B cell (primary cell): ENCODE measurements around the gene SLC2A9. TPM values are rescaled to one million over a fixed set of nuclear protein-coding genes. Genes with fewer than 3 reads are reported as not detected.

Source experiments
- ATAC-seq: fragments of 200-7000 bp; cut with Tn5 transposase; one replicate; pipeline ENCODE4 v1.10.0; 2021; ENCODE audit warnings: low read depth, mild to moderate bottlenecking, moderate number of reproducible peaks, moderate library complexity
- CTCF ChIA-PET: fragments of 350-600 bp; sonication (Branson Sonifier 250); formaldehyde crosslinking; loops from one replicate; lab custom pipeline; 2021; ENCODE audit warnings: antibody characterized with exemption, inconsistent platforms; lab: Charles Lee
- POLR2A ChIA-PET: fragments of 350-600 bp; sonication (Branson Sonifier 250); formaldehyde crosslinking; loops from one replicate; lab custom pipeline; 2021; ENCODE audit warnings: antibody characterized with exemption; lab: Charles Lee
- DNase-seq: peaks from one replicate; pipeline ENCODE4 v3.0.0; 2013
- H2AFZ ChIP-seq: 2 replicates; pipeline ENCODE4 v1.6.1; 2012; ENCODE audit warnings: mild to moderate bottlenecking, low read depth, low read length; ENCODE audit not compliant: insufficient read depth, poor library complexity, severe bottlenecking
- H3K27ac ChIP-seq, 2 donors: 1 replicate in 1 of 2; 2 replicates in 1 of 2; pipeline ENCODE4 v1.5.1; 2012 to 2013; ENCODE audit warnings: low read length in 2 of 2, mild to moderate bottlenecking in 2 of 2, moderate library complexity in 1 of 2
- H3K27me3 ChIP-seq, 4 experiments: fragments of 200-600 bp in 1 of 4; sonication (generic) in 1 of 4; replicated peaks in 1 of 4; 1 replicate in 2 of 4; 2 replicates in 2 of 4; pipeline versions ENCODE4 v1.6.1 to v1.7.0; 2013 to 2016; ENCODE audit warnings: low read length in 3 of 4, mild to moderate bottlenecking in 2 of 4, mixed read lengths in 1 of 4, moderate library complexity in 1 of 4; ENCODE audit not compliant: insufficient read depth in 4 of 4, control insufficient read depth in 3 of 4; ENCODE audit errors: control extremely low read depth in 1 of 4
- H3K36me3 ChIP-seq, 2 experiments: replicated peaks in 1 of 2; 1 replicate in 1 of 2; 2 replicates in 1 of 2; pipeline versions ENCODE4 v1.6.1 to v1.7.1; 2013; ENCODE audit warnings: low read length in 1 of 2; ENCODE audit not compliant: insufficient read depth in 2 of 2, control insufficient read depth in 1 of 2; ENCODE audit errors: control extremely low read depth in 1 of 2, extremely low read depth in 1 of 2
- H3K4me1 ChIP-seq, 2 donors: fragments of 200-600 bp in 1 of 2; sonication (generic) in 1 of 2; 1 replicate in 1 of 2; 2 replicates in 1 of 2; pipeline versions ENCODE4 v1.5.1 to v1.6.1; 2013 to 2017; ENCODE audit warnings: low read length in 2 of 2; ENCODE audit not compliant: control insufficient read depth in 2 of 2, insufficient read depth in 2 of 2
- H3K4me2 ChIP-seq: replicated peaks from 2 replicates; pipeline ENCODE3; 2012; ENCODE audit warnings: mild to moderate bottlenecking, low read depth, low read length; ENCODE audit not compliant: poor library complexity, severe bottlenecking
- H3K4me3 ChIP-seq, 5 experiments: fragments of 200-600 bp in 1 of 5; sonication (generic) in 1 of 5; 1 replicate in 3 of 5; 2 replicates in 2 of 5; pipeline versions ENCODE4 v1.5.1 to v1.7.0; 2011 to 2016; ENCODE audit warnings: low read length in 4 of 5, mild to moderate bottlenecking in 4 of 5, low read depth in 2 of 5, control low read depth in 1 of 5, moderate library complexity in 1 of 5; ENCODE audit not compliant: insufficient read depth in 1 of 5; ENCODE audit errors: control extremely low read depth in 1 of 5, extremely low read depth in 1 of 5
- H3K79me2 ChIP-seq: fragments of 200-600 bp; sonication (generic); one replicate; pipeline ENCODE4 v1.6.0; 2016; ENCODE audit warnings: low read length; ENCODE audit not compliant: control insufficient read depth, insufficient read depth
- H3K9ac ChIP-seq: fragments of 200-600 bp; sonication (generic); 2 replicates; pipeline ENCODE4 v1.6.1; 2017; ENCODE audit warnings: mild to moderate bottlenecking, low read length, moderate library complexity
- H3K9me3 ChIP-seq, 3 donors: one replicate each; pipeline versions ENCODE4 v1.6.1 to v1.7.1; 2013; ENCODE audit warnings: low read length in 2 of 3; ENCODE audit not compliant: control insufficient read depth in 2 of 3, insufficient read depth in 1 of 3; ENCODE audit errors: control extremely low read depth in 1 of 3
- H4K20me1 ChIP-seq: 2 replicates; pipeline ENCODE4 v1.6.0; 2012; ENCODE audit warnings: mild to moderate bottlenecking, low read length; ENCODE audit not compliant: insufficient read depth, control insufficient read depth, poor library complexity, severe bottlenecking
- H3K27ac Mint-ChIP-seq: one replicate; pipeline ENCODE4 v1.8.0; 2021; ENCODE audit warnings: mixed read lengths
- H3K27me3 Mint-ChIP-seq: one replicate; pipeline ENCODE4 v1.8.0; 2021; ENCODE audit warnings: mixed read lengths
- H3K4me1 Mint-ChIP-seq: one replicate; pipeline ENCODE4 v1.8.0; 2021; ENCODE audit warnings: mixed read lengths
- H3K4me3 Mint-ChIP-seq: one replicate; pipeline ENCODE4 v1.8.0; 2021; ENCODE audit warnings: mixed read lengths
- H3K9me3 Mint-ChIP-seq: one replicate; pipeline ENCODE4 v1.8.0; 2022; ENCODE audit warnings: mixed read lengths; ENCODE audit not compliant: insufficient read depth
- CTCF ChIP-seq: fragments of 200-600 bp; IDR thresholded peaks from one replicate; pipeline ENCODE4 v1.8.0; 2022; ENCODE audit warnings: antibody characterized with exemption, mild to moderate bottlenecking
- EZH2 ChIP-seq: IDR thresholded peaks from 2 replicates; pipeline ENCODE4 v1.6.1; 2012; ENCODE audit warnings: borderline replicate concordance, low read depth, mild to moderate bottlenecking, moderate library complexity, low read length; ENCODE audit not compliant: insufficient read depth, poor library complexity, severe bottlenecking
- WGBS: methylation state at CpG from one replicate; pipeline ENCODE4 v1.1.5; 2013; ENCODE audit warnings: missing lambda C conversion rate; ENCODE audit not compliant: insufficient coverage; 5-methylcytosine and 5-hydroxymethylcytosine counted together
- intact Hi-C: fragments of 100-400 bp; cut with micrococcal nuclease; formaldehyde crosslinking; loops from one replicate; pipeline ENCODE4 v1.10.0; 2022
- polyA plus RNA-seq: library from polyadenylated mRNA; depleted of rRNA; stranded (reverse); fragments of >200 nt; gene quantifications from 2 replicates; pipeline ENCODE4 v1.2.3, GENCODE V29; 2012
- total RNA-seq, 2 donors: library from RNA; stranded (reverse); fragments of 120-200 nt in 1 of 2; gene quantifications; 1 replicate in 1 of 2; 2 replicates in 1 of 2; pipeline versions ENCODE4 v1.2.3 to v1.2.4, GENCODE V29; 2013 to 2022

The SLC2A9 gene
- total and polyA plus RNA-seq, 2 donors (not counting 1 experiment from before 2014, with no cell fraction given), result 0.89 to 2.1 TPM

- DNase-seq, result no peak
- Histone ChIP-seq H2AFZ (no peak overlapping the region), H3K4me1 (no peaks in the 10 kb centered on the region), H3K9ac (no peak overlapping the region), H3K4me3 (no peak overlapping the region), H3K79me2 (no peaks in the 10 kb centered on the region), H3K4me2 (no peak overlapping the region), H3K36me3 (no peaks in the 10 kb centered on the region), H4K20me1 (no peaks in the 10 kb centered on the region), H3K9me3 (no peaks in the 10 kb centered on the region), H3K27ac (no peak overlapping the region), H3K27me3 (no peaks in the 10 kb centered on the region)
- 60% methylated on average over 2 of the region's 6 CpGs for WGBS
- TF ChIP-seq CTCF, result no peak
- TF ChIP-seq EZH2, result no peak
- CTCF ChIA-PET, result no interaction called here
- no peaks in the 10 kb centered on the region for H3K9me3 Mint-ChIP-seq
- no peaks in the 10 kb centered on the region for H3K4me1 Mint-ChIP-seq
- H3K27ac Mint-ChIP-seq, result no peak overlapping the region
- H3K27me3 Mint-ChIP-seq, result no peaks in the 10 kb centered on the region
- no peak overlapping the region for H3K4me3 Mint-ChIP-seq
- ATAC-seq, result no peak
- intact Hi-C loops, result no loop called here
- POLR2A ChIA-PET, result no interaction called here
Observed at GRCh38 chr4:9937078-9937477, 84.2 kb downstream of the SLC2A9 start.

- no peaks in the 10 kb centered on the region for H3K79me2 ChIP-seq
- intact Hi-C loops, result no loop called here
- no peak for TF ChIP-seq EZH2
- Mint-ChIP-seq H3K27me3 (no peaks in the 10 kb centered on the region), H3K9me3 (no peaks in the 10 kb centered on the region), H3K4me1 (no peaks in the 10 kb centered on the region), H3K27ac (no peak overlapping the region), H3K4me3 (no peak overlapping the region)
- DNase-seq (no peak), ATAC-seq (no peak)
- H3K4me2 ChIP-seq, result no peak overlapping the region
- no peaks in the 10 kb centered on the region for H3K27me3 ChIP-seq
- CTCF ChIA-PET, result no interaction called here
- no peaks in the 10 kb centered on the region for H3K9me3 ChIP-seq
- no peak overlapping the region for H3K9ac ChIP-seq
- no peaks in the 10 kb centered on the region for H3K36me3 ChIP-seq
- 84% methylated on average over 4 of the region's 5 CpGs for WGBS
- H3K4me3 ChIP-seq, result no peak overlapping the region
- no peak overlapping the region for H3K27ac ChIP-seq
- no peak overlapping the region for H2AFZ ChIP-seq
- no peaks in the 10 kb centered on the region for H4K20me1 ChIP-seq
- POLR2A ChIA-PET, result no interaction called here
- no peaks in the 10 kb centered on the region for H3K4me1 ChIP-seq
Observed at GRCh38 chr4:9936129-9936644, 85.1 kb downstream of the SLC2A9 start.
